Right cardiac atrium (tissue), 5 donors: ENCODE data around the gene GOSR1. TPM values are rescaled to one million over a fixed set of nuclear protein-coding genes. Genes with fewer than 3 reads are reported as not detected.
A peak's percentile ranks its signal among the peaks of the same experiment; 100 is the strongest.
"Not testable (repeated sequence)": the region's sequence is repeated elsewhere in the genome, so short reads cannot be mapped to it uniquely, and the experiment has no call there.

Experiments used
- ATAC-seq, 2 donors: fragments of 200-7000 bp; cut with Tn5 transposase; one replicate each; pipeline versions ENCODE4 v1.8.0 to v1.9.1; 2020; ENCODE audit warnings: moderate library complexity in 2 of 2, mild to moderate bottlenecking in 1 of 2
- DNase-seq, 3 donors: peaks; one replicate each; pipeline ENCODE4 v3.0.0-alpha.2; 2020
- H3K27ac ChIP-seq: one replicate; pipeline ENCODE4 v1.5.1; 2013; ENCODE audit warnings: mild to moderate bottlenecking, low read length, control low read depth, moderate library complexity
- H3K27me3 ChIP-seq: one replicate; pipeline ENCODE4 v1.6.1; 2013; ENCODE audit not compliant: control insufficient read depth, insufficient read depth
- H3K4me1 ChIP-seq: one replicate; pipeline ENCODE4 v1.6.1; 2013; ENCODE audit warnings: low read length; ENCODE audit not compliant: control insufficient read depth, insufficient read depth
- H3K4me3 ChIP-seq: one replicate; pipeline ENCODE4 v1.5.1; 2013; ENCODE audit warnings: low read length, control low read depth
- H3K9me3 ChIP-seq: one replicate; pipeline ENCODE4 v1.6.1; 2013; ENCODE audit warnings: low read length; ENCODE audit not compliant: control insufficient read depth
- WGBS: extraction: QIAGEN DNeasy Blood & Tissue Kit; methylation state at CpG from one replicate; pipeline ENCODE4 v1.1.7; 2013; 5-methylcytosine and 5-hydroxymethylcytosine counted together
- intact Hi-C, 4 donors: fragments of 100-400 bp; cut with DNase I; formaldehyde crosslinking; loops; one replicate each; pipeline versions ENCODE4 v1.11.0 to v1.14.0; 2022 to 2023
- polyA plus RNA-seq: library from polyadenylated mRNA; stranded (reverse); fragments of 200-250 nt; gene quantifications from one replicate; pipeline ENCODE4 v1.2.3, GENCODE V29; 2013
- total RNA-seq, 4 donors: library from RNA; stranded (reverse); fragmentation: NEBNext Ultra II Directional; extraction: Animal tissue kit (Norgen Biotek cat#: 25700); gene quantifications; one replicate each; pipeline ENCODE4 v1.2.1, GENCODE V29; 2021
- donor health status: healthy with polysubstance abuse.
- donor health status: DM: no; HTN: yes; CAD: no.
- donor health status: DM: no; HTN: no; CAD: no.
- donor health status: DM: no; HTN: yes; CAD: no; lungs with severe emphysema.
- donor health status: DM: yes; HTN: yes; CAD: no.

GOSR1 gene
- total and polyA plus RNA-seq, 5 donors, result 12.9 to 38.9 (median 35.7) TPM

- H3K27me3 ChIP-seq, result no peaks in the 10 kb centered on the region
- no peaks in the 10 kb centered on the region for H3K4me1 ChIP-seq
- DNase-seq (no peak), ATAC-seq (no peak)
- intact Hi-C loops, result no loop called here
- WGBS, result 95% methylated on average over 6 of the region's 6 CpGs
- H3K9me3 ChIP-seq, result no peaks in the 10 kb centered on the region
- no peak overlapping the region for H3K4me3 ChIP-seq
- no peak overlapping the region for H3K27ac ChIP-seq
Measured at GRCh38 chr17:30458371-30458770, 18.8 kb upstream of the GOSR1 start.

GRCh38 chr17:30458797-30459413, 18.3 kb upstream of the GOSR1 start:
- H3K4me1 ChIP-seq, H3K27me3 ChIP-seq, ATAC-seq, H3K9me3 ChIP-seq, H3K4me3 ChIP-seq, intact Hi-C loops, DNase-seq, H3K27ac ChIP-seq: not testable (repeated sequence)
- WGBS, result 94% methylated on average over 5 of the region's 5 CpGs

DNA sequence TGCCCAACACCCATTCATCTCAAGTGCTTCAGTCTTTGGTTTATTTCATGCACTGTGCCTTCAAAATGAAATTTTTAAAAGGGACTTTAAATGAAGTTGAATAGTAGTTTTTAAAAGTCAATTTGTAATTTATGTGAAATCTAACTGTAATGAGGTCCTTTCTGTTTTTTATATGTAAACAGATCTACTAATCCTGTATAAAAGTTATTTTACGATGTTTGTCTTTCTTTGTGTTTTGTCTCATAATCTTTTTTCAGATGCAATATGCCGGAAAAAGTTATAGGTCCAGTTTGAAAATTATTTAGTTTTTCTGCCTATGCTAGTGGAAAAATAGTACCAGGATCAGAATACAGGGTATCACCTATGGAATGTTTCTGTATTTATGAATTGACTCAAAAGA, 8.7 kb upstream of the GOSR1 start:
- Histone ChIP-seq H3K9me3 (no peaks in the 10 kb centered on the region), H3K27me3 (no peaks in the 10 kb centered on the region), H3K4me1 (no peaks in the 10 kb centered on the region), H3K27ac (no peak overlapping the region), H3K4me3 (no peak overlapping the region)
- DNase-seq, result no peak
- WGBS, result over 99% methylated on average over 2 of the region's 2 CpGs
- intact Hi-C loops, result loop anchor here in 1 of 4 donors (10.0 kb wide), 1 partner anchor 56 kb away; no protein-coding TSS in a partner anchor
- ATAC-seq, result no peak

GRCh38 chr17:30472238-30472890, 4.8 kb upstream of the GOSR1 start:
- Histone ChIP-seq H3K4me3 (no peak overlapping the region), H3K27ac (no peak overlapping the region)

DNA sequence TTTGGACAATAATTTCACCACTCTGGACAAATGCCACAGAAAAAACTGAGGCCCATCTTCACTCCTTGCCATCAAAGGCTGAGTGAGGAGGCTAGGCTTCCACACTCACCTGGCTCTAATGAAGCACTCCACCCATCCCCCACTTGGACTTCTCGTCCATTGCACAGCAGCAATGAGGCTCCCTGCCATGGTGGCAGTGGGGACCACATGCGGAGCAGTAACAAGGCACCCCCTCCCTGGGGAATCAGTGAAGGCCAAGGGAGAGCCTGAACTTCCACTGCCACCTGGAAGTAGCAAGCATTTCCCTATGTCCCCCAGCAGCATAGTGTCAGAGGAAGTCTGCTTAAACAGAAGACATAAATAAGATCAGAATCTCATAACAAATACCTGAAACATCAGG, 2.0 kb upstream of the GOSR1 start:
- Histone ChIP-seq H3K9me3 (no peaks in the 10 kb centered on the region), H3K4me1 (peaks cover 1% of the 10 kb centered on the region), H3K27ac (no peak overlapping the region), H3K4me3 (no peak overlapping the region), H3K27me3 (no peaks in the 10 kb centered on the region)
- WGBS, result 94% methylated on average over 2 of the region's 2 CpGs
- intact Hi-C loops, result no loop called here
- ATAC-seq, result no peak
- no peak for DNase-seq

More at GRCh38 chr17:30472238-30472890, 4.8 kb upstream of the GOSR1 start:
- WGBS, result 54% methylated on average over 10 of the region's 10 CpGs
- no peaks in the 10 kb centered on the region for H3K4me1 ChIP-seq
- no peaks in the 10 kb centered on the region for H3K27me3 ChIP-seq
- no peaks in the 10 kb centered on the region for H3K9me3 ChIP-seq
- intact Hi-C loops, result no loop called here
- DNase-seq (no peak), ATAC-seq (no peak)

GRCh38 chr17:30476726-30477082, 504 bp upstream of the GOSR1 start:
- no peaks in the 10 kb centered on the region for H3K27me3 ChIP-seq
- H3K9me3 ChIP-seq, result no peaks in the 10 kb centered on the region
- intact Hi-C loops, result no loop called here
- 11% methylated on average over 7 of the region's 7 CpGs for WGBS
- ATAC-seq (peak; percentile 34 to 45), DNase-seq (no peak)
- H3K4me1 ChIP-seq, result peaks cover 1% of the 10 kb centered on the region
- H3K4me3 ChIP-seq, result peak overlapping the region; percentile 91
- H3K27ac ChIP-seq, result peak overlapping the region; percentile 57

DNA sequence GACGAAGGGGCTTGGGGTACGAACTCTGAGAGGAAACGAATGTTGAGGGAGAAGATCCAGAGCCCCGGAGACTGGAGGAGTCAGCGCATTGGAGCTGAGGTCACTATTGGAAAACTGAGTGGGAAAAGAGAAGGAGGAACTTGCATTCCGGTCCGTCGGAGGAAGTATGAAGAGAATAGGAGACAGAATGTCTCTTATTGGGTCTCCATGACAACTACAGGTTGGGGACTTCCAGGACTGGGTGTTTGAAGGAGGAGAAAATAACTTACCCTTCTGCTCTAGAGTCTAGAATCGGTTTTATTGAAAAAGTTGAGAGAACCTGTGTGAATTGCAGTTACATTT, 537 bp downstream of the GOSR1 start:
- H3K27ac ChIP-seq, result peak overlapping the region; percentile 80
- DNase-seq, result no peak
- no peaks in the 10 kb centered on the region for H3K9me3 ChIP-seq
- peaks cover 1% of the 10 kb centered on the region for H3K4me1 ChIP-seq
- ATAC-seq, result no peak
- peak overlapping the region; percentile 91 for H3K4me3 ChIP-seq
- WGBS, result under 1% methylated on average over 9 of the region's 9 CpGs
- intact Hi-C loops, result no loop called here
- no peaks in the 10 kb centered on the region for H3K27me3 ChIP-seq

DNA sequence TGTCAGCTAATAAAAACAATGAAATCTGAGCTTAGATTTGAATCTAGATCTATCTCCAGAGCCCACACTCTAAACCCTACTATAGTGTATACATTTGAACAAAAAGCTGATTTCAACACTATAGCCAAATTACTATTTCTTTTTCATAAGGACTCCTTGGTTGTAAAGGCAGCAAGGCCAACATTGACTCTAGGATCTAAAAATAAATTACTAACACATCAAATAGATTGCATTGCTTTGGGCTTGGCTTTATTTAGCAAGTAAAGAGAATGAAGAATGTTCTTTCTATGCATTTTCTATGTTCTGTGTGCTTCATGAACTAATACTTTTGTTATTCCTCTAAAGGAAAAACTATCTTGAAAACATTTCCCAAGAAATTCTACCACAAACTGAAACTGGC, 5.3 kb downstream of the GOSR1 start:
- Histone ChIP-seq H3K4me3 (no peak overlapping the region), H3K27ac (no peak overlapping the region), H3K27me3 (no peaks in the 10 kb centered on the region), H3K4me1 (peaks cover 1% of the 10 kb centered on the region), H3K9me3 (no peaks in the 10 kb centered on the region)
- intact Hi-C loops, result no loop called here
- no peak for DNase-seq
- ATAC-seq, result no peak

- no peak overlapping the region for H3K4me3 ChIP-seq
- DNase-seq (no peak), ATAC-seq (no peak)
- WGBS, result 94% methylated on average over 1 of the region's 1 CpG
- H3K9me3 ChIP-seq, result no peaks in the 10 kb centered on the region
- peaks cover 1% of the 10 kb centered on the region for H3K4me1 ChIP-seq
- H3K27ac ChIP-seq, result no peak overlapping the region
- H3K27me3 ChIP-seq, result no peaks in the 10 kb centered on the region
- intact Hi-C loops, result no loop called here
Measured at GRCh38 chr17:30483159-30483558, 6.0 kb downstream of the GOSR1 start.

- DNase-seq (no peak), ATAC-seq (no peak)
- H3K4me3 ChIP-seq, result no peak overlapping the region
- H3K27ac ChIP-seq, result no peak overlapping the region
- 52% methylated on average over 2 of the region's 2 CpGs for WGBS
- H3K9me3 ChIP-seq, result no peaks in the 10 kb centered on the region
- no peaks in the 10 kb centered on the region for H3K27me3 ChIP-seq
- H3K4me1 ChIP-seq, result no peaks in the 10 kb centered on the region
- intact Hi-C loops, result no loop called here
Measured at GRCh38 chr17:30493780-30494179, 16.6 kb downstream of the GOSR1 start.

- DNase-seq (no peak), ATAC-seq (no peak)
- no peaks in the 10 kb centered on the region for H3K4me1 ChIP-seq
- intact Hi-C loops, result no loop called here
- no peaks in the 10 kb centered on the region for H3K9me3 ChIP-seq
- H3K27me3 ChIP-seq, result no peaks in the 10 kb centered on the region
- H3K4me3 ChIP-seq, result no peak overlapping the region
- no peak overlapping the region for H3K27ac ChIP-seq
Measured at GRCh38 chr17:30495586-30495985, 18.4 kb downstream of the GOSR1 start.

DNA sequence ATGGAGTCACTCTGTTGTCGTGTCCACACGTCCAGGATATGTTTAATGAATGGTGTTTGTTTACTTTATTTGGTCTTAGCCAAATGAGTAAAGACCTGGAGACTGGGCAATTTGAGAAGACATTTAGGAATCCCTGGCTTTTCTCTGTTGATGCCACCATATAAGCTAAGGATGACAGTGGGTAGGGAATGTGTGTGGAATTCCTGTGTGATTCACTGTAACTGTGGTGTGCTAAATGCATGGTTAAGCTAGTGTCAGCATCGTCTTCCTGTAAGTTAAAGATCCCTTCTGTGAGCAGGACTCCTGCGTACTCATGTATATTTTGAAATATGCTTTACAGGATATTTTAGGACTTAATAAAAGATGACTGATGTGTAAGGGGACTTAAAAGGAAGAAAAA, 26.4 kb downstream of the GOSR1 start:
- intact Hi-C loops, result no loop called here
- Histone ChIP-seq H3K9me3 (no peaks in the 10 kb centered on the region), H3K4me3 (no peak overlapping the region), H3K4me1 (no peaks in the 10 kb centered on the region), H3K27ac (no peak overlapping the region), H3K27me3 (no peaks in the 10 kb centered on the region)
- ATAC-seq (no peak), DNase-seq (no peak)
- WGBS, result 86% methylated on average over 4 of the region's 4 CpGs
